ENCODE data around the gene GAB2. TPM values are rescaled to one million over a fixed set of nuclear protein-coding genes. Genes with fewer than 3 reads are reported as not detected.

Gene GAB2
- total RNA-seq, 4 donors from 2014 or later: 23.3 to 65.6 (median 58.8) TPM

DNA sequence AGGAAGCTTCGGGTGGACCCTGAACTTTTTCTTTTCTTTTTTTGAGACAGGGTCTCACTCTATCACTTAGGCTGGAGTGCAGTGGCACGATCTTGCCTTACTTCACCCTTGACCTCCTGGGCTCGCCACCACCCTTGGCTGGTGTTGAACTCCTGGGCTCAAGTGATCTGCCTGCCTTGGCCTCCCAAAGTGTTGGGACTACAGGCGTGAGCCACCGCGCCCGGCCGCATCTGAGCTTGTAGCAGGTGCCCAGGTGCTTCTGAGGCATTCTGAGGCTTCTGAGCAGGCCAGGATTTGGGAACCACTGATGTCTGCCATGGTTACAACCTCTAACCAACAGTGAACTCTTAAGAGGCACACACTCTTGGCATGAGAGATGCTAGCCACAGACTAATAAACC lies 223.8 kb downstream of the GAB2 start:
- TF ChIP-seq, protein P1, sequence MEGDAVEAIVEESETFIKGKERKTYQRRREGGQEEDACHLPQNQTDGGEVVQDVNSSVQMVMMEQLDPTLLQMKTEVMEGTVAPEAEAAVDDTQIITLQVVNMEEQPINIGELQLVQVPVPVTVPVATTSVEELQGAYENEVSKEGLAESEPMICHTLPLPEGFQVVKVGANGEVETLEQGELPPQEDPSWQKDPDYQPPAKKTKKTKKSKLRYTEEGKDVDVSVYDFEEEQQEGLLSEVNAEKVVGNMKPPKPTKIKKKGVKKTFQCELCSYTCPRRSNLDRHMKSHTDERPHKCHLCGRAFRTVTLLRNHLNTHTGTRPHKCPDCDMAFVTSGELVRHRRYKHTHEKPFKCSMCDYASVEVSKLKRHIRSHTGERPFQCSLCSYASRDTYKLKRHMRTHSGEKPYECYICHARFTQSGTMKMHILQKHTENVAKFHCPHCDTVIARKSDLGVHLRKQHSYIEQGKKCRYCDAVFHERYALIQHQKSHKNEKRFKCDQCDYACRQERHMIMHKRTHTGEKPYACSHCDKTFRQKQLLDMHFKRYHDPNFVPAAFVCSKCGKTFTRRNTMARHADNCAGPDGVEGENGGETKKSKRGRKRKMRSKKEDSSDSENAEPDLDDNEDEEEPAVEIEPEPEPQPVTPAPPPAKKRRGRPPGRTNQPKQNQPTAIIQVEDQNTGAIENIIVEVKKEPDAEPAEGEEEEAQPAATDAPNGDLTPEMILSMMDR (IDR thresholded peaks at IDR 0.05; ENCODE audit: low read depth): no peak

DNA sequence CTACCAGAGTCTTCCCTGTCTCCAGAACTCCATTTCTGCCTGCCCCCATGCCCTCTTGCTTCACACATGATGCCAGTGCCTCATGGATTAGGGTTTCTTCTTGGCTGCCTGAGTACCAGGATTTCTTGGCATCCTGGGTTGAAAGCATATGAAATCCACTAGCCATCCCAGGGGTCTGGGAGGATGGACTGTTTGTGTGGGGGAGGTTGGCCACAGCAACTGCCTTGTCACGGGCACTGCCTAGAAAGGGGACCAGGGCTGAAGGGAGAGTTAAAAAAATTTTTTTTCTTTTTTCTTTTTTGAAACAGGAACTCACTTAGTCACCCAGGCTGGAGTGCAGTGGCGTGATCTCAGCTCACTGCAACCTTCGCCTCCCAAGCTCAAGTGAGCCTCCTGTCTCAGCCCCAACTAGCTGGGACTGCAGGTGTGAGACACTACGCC lies 224.7 kb downstream of the GAB2 start:
- TF ChIP-seq, protein P1 (IDR thresholded peaks at IDR 0.05; ENCODE audit: low read depth): no peak

DNA sequence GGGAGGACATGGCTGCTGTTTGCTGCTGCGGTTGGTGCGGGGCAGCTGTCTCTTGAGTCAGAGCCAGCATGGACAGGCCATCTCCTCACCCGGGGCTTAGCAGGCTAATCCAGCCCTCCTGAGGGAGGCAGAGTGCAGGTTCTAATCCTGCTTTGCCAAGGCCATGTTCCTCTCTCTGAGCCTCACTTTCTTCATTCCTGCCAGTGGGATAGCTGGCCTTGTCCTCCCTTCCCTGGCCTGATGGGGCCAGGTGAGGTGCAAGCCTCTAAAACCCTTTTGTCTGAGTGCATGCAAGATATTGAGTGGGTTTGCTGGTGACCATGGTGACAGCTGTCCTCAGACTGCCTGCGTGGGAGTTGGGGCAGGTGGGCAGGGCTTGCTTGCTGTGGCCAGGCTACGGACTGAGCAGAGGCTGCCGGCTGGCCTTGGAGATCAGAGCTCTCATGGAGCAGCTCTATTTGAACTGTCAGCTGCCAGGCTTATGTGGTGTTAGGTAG lies 225.3 kb downstream of the GAB2 start:
- TF ChIP-seq, protein P1 (IDR thresholded peaks at IDR 0.05; ENCODE audit: low read depth): no peak

DNA sequence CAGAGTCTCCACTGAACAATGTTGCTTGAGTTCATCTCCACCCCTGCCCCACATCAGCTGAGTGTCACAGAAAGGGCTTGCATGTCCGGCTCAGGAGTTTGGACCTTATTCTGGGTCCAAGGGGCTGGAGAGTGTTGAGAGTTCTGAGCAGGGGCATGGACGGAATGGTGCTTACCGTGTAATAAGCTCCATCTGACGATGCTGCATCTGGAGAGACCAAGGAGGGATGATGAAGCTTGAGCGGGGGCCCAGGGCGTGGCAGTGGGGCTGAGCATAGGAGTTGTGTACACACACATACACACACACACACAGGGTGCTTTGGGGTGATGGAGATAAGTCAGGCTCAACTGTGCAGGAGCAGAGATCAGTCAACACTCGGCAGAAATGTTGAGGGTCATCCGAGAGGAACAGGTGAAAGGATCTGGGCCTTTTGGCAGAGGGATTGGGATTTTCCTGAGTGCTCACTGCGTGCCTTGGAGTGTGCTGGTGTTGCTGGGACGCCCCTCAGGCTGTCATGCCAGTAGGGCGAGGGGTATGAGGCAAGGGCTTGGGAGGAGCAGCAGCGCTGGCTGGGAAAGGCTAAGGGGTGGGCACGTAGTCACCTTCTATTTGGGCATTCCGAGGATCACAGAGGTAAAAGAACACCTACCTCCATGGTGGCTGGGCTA lies 226.6 kb downstream of the GAB2 start:
- TF ChIP-seq, protein P1 (IDR thresholded peaks at IDR 0.05; ENCODE audit: low read depth): no peak

DNA sequence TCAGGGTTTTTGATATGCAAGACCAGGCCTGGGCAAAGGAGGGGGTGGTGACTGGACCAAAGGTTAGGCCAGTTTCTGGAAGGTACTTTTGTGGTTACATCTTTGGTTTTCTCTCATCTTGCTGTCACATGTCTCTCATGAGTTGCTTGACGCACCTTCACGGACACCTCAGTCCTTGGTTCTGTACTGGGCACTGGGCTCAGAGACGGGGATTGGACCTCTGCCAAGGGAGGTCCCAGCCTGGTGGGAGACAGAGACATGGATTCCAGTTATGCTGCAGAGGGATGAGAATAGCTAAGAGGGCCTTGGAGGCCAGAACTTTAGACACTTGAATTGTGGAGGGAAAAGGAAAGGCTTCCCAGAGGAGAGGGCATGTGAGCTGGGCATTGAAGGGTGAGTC lies 227.2 kb downstream of the GAB2 start:
- TF ChIP-seq, protein P1 (IDR thresholded peaks at IDR 0.05; ENCODE audit: low read depth): no peak

DNA sequence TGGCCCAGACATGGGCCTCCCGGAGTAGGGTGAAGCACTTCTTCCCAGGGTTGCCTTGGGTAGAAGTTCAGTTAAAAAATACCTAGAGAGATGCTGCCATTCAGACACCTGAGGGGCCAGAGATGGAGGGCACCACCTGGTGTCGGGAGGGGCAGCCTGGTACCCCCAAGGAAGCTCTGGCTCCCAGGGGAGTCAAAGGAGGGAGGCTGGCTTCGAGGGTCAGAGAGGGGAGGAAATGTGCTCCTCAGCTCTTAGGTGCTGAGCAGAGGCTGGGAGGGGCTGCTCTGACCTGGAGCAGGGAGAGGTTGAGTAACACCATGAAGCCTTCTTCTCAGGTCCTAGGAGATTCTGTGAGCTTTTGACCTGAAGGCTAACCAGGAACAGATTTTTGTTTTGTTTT lies 227.8 kb downstream of the GAB2 start:
- TF ChIP-seq, protein P1 (IDR thresholded peaks at IDR 0.05; ENCODE audit: low read depth): no peak

DNA sequence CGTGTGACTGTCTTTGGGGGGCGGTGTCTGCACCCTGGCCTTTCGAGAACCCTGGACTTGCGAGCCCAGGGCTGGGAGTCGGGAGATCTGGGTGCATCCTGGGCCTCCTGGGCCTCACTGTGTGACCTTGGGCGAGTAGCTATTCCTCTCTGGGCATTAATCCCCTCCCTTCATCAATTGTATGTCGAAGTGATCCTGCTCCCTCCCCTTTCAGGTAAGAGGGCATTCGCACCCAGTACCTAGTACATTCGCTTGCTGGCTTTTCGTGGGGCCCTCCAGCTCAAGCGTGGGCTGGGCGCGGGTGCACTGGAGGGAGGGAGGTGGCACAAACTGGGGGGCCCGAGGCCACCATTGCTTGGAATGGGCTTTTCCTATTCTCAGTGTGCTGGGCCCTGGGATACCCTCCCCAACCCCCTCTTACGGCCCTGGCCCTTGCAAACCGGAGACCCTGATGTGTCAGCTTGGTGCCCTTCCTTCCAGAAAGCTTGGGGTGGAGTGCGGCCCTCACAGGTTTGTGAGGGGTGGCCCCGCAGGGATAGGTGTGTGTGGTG lies 228.4 kb downstream of the GAB2 start:
- TF ChIP-seq, protein P1 (IDR thresholded peaks at IDR 0.05; ENCODE audit: low read depth): no peak

Data from subcutaneous adipose tissue (tissue), 4 donors.